ENCODE results near the gene DSTN.

Gene DSTN

DNA sequence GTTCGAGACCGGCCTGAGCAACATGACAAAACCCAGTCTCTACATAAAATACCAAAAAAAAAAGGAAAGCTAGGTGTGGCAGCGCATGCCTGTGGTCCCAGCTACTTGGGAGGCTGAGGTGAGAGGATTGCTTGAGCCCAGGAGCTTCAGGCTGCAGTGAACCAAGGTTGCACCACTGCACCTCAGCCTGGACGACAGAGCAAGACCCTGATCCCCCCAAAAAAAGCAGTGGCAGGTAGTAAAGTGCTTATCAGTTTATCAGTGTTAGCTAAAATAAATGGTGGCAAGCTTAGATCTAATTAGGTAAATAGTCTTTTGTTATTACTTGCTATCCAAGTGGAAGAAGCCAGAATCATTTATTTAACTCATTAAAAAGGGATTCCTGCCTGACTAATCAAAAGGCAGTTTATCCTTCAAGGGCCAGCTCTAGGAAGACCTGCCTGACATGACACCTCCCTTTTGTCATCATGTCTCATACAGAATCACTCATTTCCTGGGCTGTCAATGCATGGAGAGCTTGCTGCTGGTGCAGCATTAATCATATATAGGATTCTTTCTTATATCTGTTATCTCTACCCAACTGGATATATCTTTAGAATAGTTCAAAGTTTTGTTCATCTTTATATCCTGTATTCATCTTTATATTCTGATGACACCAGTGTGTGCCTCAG is 9.6 kb downstream of the DSTN start:
- no CpG with 5 or more reads among the region's 4 CpGs for WGBS (ENCODE audit: insufficient coverage, insufficient read length)
- no peak for DNase-seq (ENCODE audit: low read depth, low spot score)
- Histone ChIP-seq H3K4me1 (ENCODE audit: control insufficient read depth, insufficient read depth, low read length) (no peaks in the 10 kb centered on the region), H3K9me3 (ENCODE audit: control insufficient read depth, insufficient read depth, low read length) (no peaks in the 10 kb centered on the region), H3K4me3 (ENCODE audit: low read length) (no peak overlapping the region), H3K27ac (ENCODE audit: low read length) (no peak overlapping the region), H3K36me3 (ENCODE audit: control insufficient read depth, insufficient read depth, low read length) (no peaks in the 10 kb centered on the region), H3K27me3 (ENCODE audit: control insufficient read depth, insufficient read depth, low read length) (no peaks in the 10 kb centered on the region)

DNA sequence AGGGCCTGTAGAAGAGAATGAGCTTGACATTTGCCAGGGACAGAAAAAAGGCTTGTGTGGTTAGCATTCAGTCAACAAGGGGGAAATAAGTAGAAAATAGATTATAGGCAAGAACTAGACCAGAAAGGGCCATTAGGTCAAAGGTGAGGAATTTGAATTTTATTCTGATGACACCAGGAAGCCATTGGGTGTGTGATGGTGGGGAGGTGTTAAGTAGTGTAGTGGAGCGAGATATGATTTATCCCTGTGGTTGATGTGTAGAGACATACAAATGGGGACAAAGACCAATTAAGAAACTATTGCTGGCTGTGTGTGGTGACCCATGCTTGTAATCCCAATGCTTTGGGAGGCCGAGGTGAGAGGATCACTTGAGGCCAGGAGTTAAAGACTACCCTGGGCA is 11.0 kb downstream of the DSTN start:
- WGBS (ENCODE audit: insufficient coverage, insufficient read length) = 100% methylated on average over 1 of the region's 2 CpGs
- H3K4me3 ChIP-seq (ENCODE audit: low read length) = no peak overlapping the region
- H3K4me1 ChIP-seq (ENCODE audit: control insufficient read depth, insufficient read depth, low read length) = no peaks in the 10 kb centered on the region
- H3K9me3 ChIP-seq (ENCODE audit: control insufficient read depth, insufficient read depth, low read length) = no peaks in the 10 kb centered on the region
- H3K27me3 ChIP-seq (ENCODE audit: control insufficient read depth, insufficient read depth, low read length) = no peaks in the 10 kb centered on the region
- no peak for DNase-seq (ENCODE audit: low read depth, low spot score)
- H3K27ac ChIP-seq (ENCODE audit: low read length) = no peak overlapping the region
- H3K36me3 ChIP-seq (ENCODE audit: control insufficient read depth, insufficient read depth, low read length) = no peaks in the 10 kb centered on the region

DNA sequence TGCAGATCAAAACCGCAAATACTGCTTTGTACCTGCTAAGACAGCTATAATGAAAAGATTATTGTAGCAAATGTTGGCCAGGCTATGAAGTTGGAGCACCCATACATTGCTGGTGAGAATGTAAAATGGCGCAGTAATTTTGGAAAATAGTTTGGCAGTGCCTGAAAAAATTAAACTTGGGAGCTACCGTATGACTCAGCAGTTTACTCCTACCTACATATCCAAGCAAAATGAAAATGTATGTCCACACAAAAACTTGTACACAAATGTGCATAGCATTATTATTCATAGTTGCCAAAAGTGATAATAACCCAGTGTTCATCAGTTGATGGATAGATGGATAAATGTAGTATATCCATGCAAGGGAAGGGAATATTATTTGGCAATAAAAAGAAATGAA is 13.3 kb downstream of the DSTN start:
- no peak for DNase-seq (ENCODE audit: low read depth, low spot score)
- Histone ChIP-seq H3K36me3 (ENCODE audit: control insufficient read depth, insufficient read depth, low read length) (no peaks in the 10 kb centered on the region), H3K27ac (ENCODE audit: low read length) (no peak overlapping the region), H3K9me3 (ENCODE audit: control insufficient read depth, insufficient read depth, low read length) (no peaks in the 10 kb centered on the region), H3K4me3 (ENCODE audit: low read length) (no peak overlapping the region), H3K4me1 (ENCODE audit: control insufficient read depth, insufficient read depth, low read length) (no peaks in the 10 kb centered on the region), H3K27me3 (ENCODE audit: control insufficient read depth, insufficient read depth, low read length) (no peaks in the 10 kb centered on the region)
- no CpG with 5 or more reads among the region's 3 CpGs for WGBS (ENCODE audit: insufficient coverage, insufficient read length)

DNA sequence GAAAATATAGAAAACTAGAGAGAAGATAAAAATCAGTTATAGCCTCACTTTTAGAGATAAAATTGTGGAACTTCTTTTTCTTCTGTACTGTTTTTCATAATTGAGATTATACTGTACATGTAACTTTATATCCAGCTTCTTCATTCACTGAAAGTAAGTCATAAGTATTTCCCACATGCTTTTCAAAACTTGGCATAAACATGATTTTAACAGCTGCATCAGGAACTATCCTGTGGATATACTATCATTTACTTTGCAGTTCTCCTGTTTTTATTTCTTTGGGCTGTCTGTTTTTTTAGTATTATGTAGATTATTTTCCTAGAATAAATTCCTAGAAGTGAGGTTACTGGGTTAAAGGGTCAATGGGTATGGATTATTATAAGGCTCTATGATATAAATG is 14.8 kb downstream of the DSTN start:
- Histone ChIP-seq H3K36me3 (ENCODE audit: control insufficient read depth, insufficient read depth, low read length) (no peaks in the 10 kb centered on the region), H3K9me3 (ENCODE audit: control insufficient read depth, insufficient read depth, low read length) (no peaks in the 10 kb centered on the region), H3K27me3 (ENCODE audit: control insufficient read depth, insufficient read depth, low read length) (no peaks in the 10 kb centered on the region), H3K4me1 (ENCODE audit: control insufficient read depth, insufficient read depth, low read length) (no peaks in the 10 kb centered on the region), H3K4me3 (ENCODE audit: low read length) (no peak overlapping the region), H3K27ac (ENCODE audit: low read length) (no peak overlapping the region)
- DNase-seq (ENCODE audit: low read depth, low spot score) = no peak

DNA sequence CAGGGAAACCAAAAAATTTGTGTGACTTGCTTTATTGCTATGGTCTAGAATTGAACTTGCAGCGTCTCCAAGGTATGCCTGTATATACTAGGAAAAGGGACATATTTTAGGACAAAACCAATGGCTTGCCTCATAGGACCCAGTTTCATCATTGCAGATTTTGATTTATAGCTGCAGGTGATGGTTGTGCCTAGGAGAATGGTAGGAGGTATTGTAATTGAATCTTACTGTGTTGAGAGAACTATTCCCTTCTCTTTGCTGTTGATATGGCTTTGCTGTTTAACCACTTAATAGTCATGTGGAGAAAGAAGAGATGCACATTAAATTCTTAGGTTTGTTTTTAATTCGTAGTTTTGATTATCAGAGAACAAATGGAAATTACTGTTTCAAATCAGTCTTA is 16.4 kb downstream of the DSTN start:
- Histone ChIP-seq H3K4me3 (ENCODE audit: low read length) (no peak overlapping the region), H3K36me3 (ENCODE audit: control insufficient read depth, insufficient read depth, low read length) (no peaks in the 10 kb centered on the region), H3K9me3 (ENCODE audit: control insufficient read depth, insufficient read depth, low read length) (no peaks in the 10 kb centered on the region), H3K27me3 (ENCODE audit: control insufficient read depth, insufficient read depth, low read length) (no peaks in the 10 kb centered on the region), H3K4me1 (ENCODE audit: control insufficient read depth, insufficient read depth, low read length) (no peaks in the 10 kb centered on the region), H3K27ac (ENCODE audit: low read length) (no peak overlapping the region)
- no peak for DNase-seq (ENCODE audit: low read depth, low spot score)
- no CpG with 5 or more reads among the region's 2 CpGs for WGBS (ENCODE audit: insufficient coverage, insufficient read length)

DNA sequence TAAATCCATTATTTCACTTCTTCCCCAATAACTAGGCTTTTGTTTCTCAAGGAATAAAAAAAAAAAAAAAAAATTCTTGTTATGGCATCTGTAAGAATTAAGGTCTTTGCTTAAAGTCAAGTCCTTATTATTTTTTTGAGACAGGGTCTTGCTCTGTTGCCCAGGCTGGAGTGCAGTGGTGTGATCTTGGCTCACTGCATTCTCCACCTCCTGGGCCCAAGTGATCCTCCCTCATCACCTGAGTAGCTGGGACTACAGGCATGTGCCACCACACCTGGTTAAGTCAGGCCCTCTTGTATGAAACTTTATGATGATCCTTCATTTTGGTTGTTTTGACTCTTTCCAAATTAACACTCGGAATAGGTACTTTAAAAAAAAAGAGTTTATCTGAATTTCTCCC is 17.3 kb downstream of the DSTN start:
- Histone ChIP-seq H3K27ac (ENCODE audit: low read length) (no peak overlapping the region), H3K9me3 (ENCODE audit: control insufficient read depth, insufficient read depth, low read length) (no peaks in the 10 kb centered on the region), H3K4me3 (ENCODE audit: low read length) (no peak overlapping the region), H3K36me3 (ENCODE audit: control insufficient read depth, insufficient read depth, low read length) (no peaks in the 10 kb centered on the region), H3K4me1 (ENCODE audit: control insufficient read depth, insufficient read depth, low read length) (no peaks in the 10 kb centered on the region), H3K27me3 (ENCODE audit: control insufficient read depth, insufficient read depth, low read length) (no peaks in the 10 kb centered on the region)
- no peak for DNase-seq (ENCODE audit: low read depth, low spot score)
- WGBS (ENCODE audit: insufficient coverage, insufficient read length) = no CpG with 5 or more reads among the region's 1 CpG

DNA sequence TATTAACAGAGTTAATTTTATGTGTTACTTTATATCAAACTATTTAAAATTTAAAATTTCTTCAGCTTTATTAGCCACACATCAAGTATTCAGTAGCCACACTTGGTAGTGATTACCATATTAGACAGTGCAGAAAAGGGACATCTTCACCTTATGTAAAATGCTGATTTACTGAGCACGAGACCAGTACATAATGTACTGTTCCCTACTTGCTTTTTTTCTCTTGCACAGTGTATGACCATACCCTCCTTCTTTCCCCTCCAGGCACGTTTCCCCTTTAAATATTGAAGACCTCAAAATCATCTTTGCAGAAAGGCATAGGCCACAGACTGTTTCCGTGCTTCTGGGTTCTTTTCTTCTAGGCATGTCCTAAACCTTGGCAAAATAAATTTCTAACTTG is 17.9 kb downstream of the DSTN start:
- Histone ChIP-seq H3K4me1 (ENCODE audit: control insufficient read depth, insufficient read depth, low read length) (no peaks in the 10 kb centered on the region), H3K36me3 (ENCODE audit: control insufficient read depth, insufficient read depth, low read length) (no peaks in the 10 kb centered on the region), H3K27ac (ENCODE audit: low read length) (no peak overlapping the region), H3K27me3 (ENCODE audit: control insufficient read depth, insufficient read depth, low read length) (no peaks in the 10 kb centered on the region), H3K9me3 (ENCODE audit: control insufficient read depth, insufficient read depth, low read length) (no peaks in the 10 kb centered on the region), H3K4me3 (ENCODE audit: low read length) (no peak overlapping the region)
- no CpG with 5 or more reads among the region's 3 CpGs for WGBS (ENCODE audit: insufficient coverage, insufficient read length)
- no peak for DNase-seq (ENCODE audit: low read depth, low spot score)

DNA sequence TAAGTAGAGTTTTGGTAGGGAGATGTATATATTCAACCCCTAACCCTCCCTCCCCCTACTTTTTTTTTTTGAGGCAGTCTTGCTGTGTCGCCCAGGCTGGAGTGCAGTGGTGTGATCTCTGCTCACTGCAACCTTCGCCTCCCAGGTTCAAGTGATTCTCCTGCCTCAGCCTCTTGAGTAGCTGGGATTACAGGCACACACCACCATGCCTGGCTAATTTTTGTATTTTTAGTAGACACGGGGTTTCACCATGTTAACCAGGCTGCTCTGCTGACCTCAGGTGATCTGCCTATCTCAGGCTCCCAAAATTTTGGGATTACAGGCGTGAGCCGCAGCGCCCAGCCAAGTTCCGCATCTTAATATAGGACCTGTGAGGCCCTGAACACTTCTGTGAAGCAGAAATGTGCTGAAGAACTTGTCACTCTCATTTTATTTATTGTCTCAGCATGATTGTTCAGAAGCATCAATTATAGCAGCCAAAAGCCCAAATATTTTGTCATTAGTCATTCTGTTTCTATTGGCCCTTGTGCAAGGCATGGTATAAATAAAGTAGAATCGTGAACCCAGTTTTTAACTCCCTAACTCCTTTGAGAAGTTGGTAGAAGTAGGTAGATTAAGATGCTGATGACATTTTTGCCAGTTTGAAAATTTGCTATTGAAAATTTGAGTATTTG is 19.4 kb downstream of the DSTN start:
- H3K27ac ChIP-seq (ENCODE audit: low read length) = no peak overlapping the region
- H3K27me3 ChIP-seq (ENCODE audit: control insufficient read depth, insufficient read depth, low read length) = no peaks in the 10 kb centered on the region
- H3K4me3 ChIP-seq (ENCODE audit: low read length) = no peak overlapping the region
- no peaks in the 10 kb centered on the region for H3K36me3 ChIP-seq (ENCODE audit: control insufficient read depth, insufficient read depth, low read length)
- no peaks in the 10 kb centered on the region for H3K4me1 ChIP-seq (ENCODE audit: control insufficient read depth, insufficient read depth, low read length)
- no peaks in the 10 kb centered on the region for H3K9me3 ChIP-seq (ENCODE audit: control insufficient read depth, insufficient read depth, low read length)
- WGBS (ENCODE audit: insufficient coverage, insufficient read length) = no CpG with 5 or more reads among the region's 8 CpGs
- no peak for DNase-seq (ENCODE audit: low read depth, low spot score)

DNA sequence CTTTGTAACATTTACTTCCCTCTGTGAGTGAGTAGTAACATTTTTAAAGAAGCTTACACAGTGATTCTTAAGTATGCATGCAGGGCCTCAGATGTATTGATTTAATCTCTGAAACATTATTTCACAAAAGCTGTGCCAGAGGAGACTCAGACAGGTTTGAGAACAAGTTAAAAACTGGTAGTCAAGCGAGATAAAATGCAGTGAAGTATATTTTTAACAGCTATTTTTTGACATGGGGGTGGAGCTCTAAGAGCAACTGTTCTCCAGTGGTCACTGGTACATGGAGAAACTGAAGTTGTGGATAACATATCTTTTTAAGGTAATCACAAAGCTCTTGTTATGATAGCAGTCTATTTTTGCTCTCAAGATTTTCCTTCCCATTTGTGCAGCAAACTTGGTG is 20.4 kb downstream of the DSTN start:
- DNase-seq (ENCODE audit: low read depth, low spot score) = no peak
- WGBS (ENCODE audit: insufficient coverage, insufficient read length) = no CpG with 5 or more reads among the region's 1 CpG
- Histone ChIP-seq H3K4me1 (ENCODE audit: control insufficient read depth, insufficient read depth, low read length) (peaks cover 4% of the 10 kb centered on the region; the same call in 1 of the 2 replicates), H3K4me3 (ENCODE audit: low read length) (no peak overlapping the region), H3K27me3 (ENCODE audit: control insufficient read depth, insufficient read depth, low read length) (no peaks in the 10 kb centered on the region), H3K9me3 (ENCODE audit: control insufficient read depth, insufficient read depth, low read length) (no peaks in the 10 kb centered on the region), H3K27ac (ENCODE audit: low read length) (no peak overlapping the region), H3K36me3 (ENCODE audit: control insufficient read depth, insufficient read depth, low read length) (no peaks in the 10 kb centered on the region)

DNA sequence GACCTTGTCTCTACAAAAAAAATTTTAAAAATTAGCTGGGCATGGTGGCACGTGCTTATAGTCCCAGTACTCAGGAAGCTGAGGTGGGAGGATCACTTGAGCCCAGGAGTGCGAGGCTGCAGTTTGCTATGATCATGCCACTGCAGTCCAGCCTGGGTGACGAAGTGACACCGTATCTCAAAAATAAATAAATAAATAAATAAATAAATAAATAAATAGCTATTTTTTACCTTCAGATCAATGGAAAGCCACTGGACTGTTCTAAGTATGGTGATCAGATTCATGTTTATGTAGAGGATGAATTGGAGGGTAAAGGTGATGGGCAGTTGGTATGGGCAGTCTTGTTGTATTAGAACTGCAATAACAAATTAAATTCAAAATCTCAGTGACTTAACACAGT is 24.0 kb downstream of the DSTN start:
- no peaks in the 10 kb centered on the region for H3K36me3 ChIP-seq (ENCODE audit: control insufficient read depth, insufficient read depth, low read length)
- H3K27ac ChIP-seq (ENCODE audit: low read length) = no peak overlapping the region
- H3K4me3 ChIP-seq (ENCODE audit: low read length) = no peak overlapping the region
- no peaks in the 10 kb centered on the region for H3K27me3 ChIP-seq (ENCODE audit: control insufficient read depth, insufficient read depth, low read length)
- no peaks in the 10 kb centered on the region for H3K9me3 ChIP-seq (ENCODE audit: control insufficient read depth, insufficient read depth, low read length)
- peaks cover 4% of the 10 kb centered on the region; the same call in 1 of the 2 replicates for H3K4me1 ChIP-seq (ENCODE audit: control insufficient read depth, insufficient read depth, low read length)
- no CpG with 5 or more reads among the region's 4 CpGs for WGBS (ENCODE audit: insufficient coverage, insufficient read length)
- DNase-seq (ENCODE audit: low read depth, low spot score) = no peak

DNA sequence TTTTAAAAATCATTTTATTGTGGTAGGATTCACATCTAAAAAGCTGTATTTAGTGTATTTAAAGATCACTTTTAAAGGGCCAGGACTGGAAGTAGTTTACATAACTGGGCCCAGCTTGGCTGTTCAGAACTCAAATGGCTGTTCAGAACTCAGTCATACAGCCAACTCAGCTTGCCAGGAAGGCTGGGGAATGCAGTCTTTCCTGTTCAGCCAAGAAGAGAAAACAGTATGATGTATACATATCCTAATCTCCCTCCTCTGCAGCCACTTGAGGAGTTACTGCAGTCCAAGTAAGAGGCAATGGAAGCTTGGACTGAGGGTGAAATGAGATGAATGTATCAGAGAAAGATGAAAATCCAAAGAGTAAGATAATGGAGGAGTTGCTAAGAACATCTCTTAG is 24.6 kb downstream of the DSTN start:
- peaks cover 5% of the 10 kb centered on the region; the same call in 1 of the 2 replicates for H3K4me1 ChIP-seq (ENCODE audit: control insufficient read depth, insufficient read depth, low read length)
- H3K4me3 ChIP-seq (ENCODE audit: low read length) = no peak overlapping the region
- no peak overlapping the region for H3K27ac ChIP-seq (ENCODE audit: low read length)
- H3K27me3 ChIP-seq (ENCODE audit: control insufficient read depth, insufficient read depth, low read length) = no peaks in the 10 kb centered on the region
- H3K36me3 ChIP-seq (ENCODE audit: control insufficient read depth, insufficient read depth, low read length) = no peaks in the 10 kb centered on the region
- no peak for DNase-seq (ENCODE audit: low read depth, low spot score)
- no peaks in the 10 kb centered on the region for H3K9me3 ChIP-seq (ENCODE audit: control insufficient read depth, insufficient read depth, low read length)
